GM04503 (cell line): ENCODE measurements around the gene NUPR1.
"Not testable (repeated sequence)": the region's sequence is repeated elsewhere in the genome, so short reads cannot be mapped to it uniquely, and the experiment has no call there.

Source experiments
- DNase-seq: peaks from one replicate; pipeline ENCODE4 v3.0.0-alpha.2; 2012; ENCODE audit warnings: low read depth

NUPR1 gene

DNA sequence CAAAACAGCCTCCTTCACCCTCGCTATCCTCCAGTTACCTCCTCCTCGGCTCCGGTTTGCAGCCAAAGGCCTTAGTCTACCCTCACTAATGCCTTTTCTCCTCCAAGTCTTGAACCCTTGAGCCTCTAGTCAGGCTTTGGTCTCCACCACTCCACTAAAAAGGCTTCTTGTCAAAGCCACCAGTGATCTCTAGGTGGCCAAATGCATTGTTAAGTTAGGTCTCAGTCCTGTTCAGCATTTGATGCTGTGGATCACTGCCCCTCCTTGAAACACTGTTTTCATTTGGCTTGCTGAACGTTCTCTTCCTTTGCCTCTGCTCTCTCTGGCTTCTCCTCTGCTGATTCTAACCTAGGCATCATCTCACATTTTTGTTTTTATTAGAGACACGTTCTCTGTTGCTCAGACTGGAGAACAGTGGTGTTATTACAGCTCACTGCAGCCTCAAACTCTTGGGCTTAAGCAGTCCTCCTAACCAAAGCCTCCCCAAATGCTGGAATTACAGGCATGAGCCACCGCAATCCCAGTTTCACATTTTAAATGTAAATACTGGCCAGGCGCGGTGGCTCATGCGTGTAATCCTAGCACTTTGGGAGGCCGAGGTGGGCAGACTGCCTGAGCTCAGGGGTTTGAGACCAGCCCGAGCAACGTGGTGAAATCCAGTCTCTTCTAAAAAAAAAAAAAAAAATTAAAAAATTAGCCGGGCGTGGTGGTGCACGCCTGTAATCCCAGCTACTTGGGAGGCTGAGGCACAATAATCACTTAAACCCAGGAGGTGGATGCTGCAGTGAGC, 16.1 kb upstream of the NUPR1 start:
- DNase-seq: no peak

GRCh38 chr16:28553776-28554633, 15.2 kb upstream of the NUPR1 start, which contains the start of gene SGF29:
TSS of gene SGF29 (plus strand) at chr16:28553920. CDS start at chr16:28581070, 27,150 bp downstream.
- DNase-seq: peak; percentile 63

GRCh38 chr16:28549301-28549899, 10.6 kb upstream of the NUPR1 start:
- no peak for DNase-seq

- DNase-seq: no peak
These were observed 9.6 kb upstream of the NUPR1 start for GRCh38 chr16:28548306-28548802.

GRCh38 chr16:28546626-28547025, 7.9 kb upstream of the NUPR1 start:
- no peak for DNase-seq

DNA sequence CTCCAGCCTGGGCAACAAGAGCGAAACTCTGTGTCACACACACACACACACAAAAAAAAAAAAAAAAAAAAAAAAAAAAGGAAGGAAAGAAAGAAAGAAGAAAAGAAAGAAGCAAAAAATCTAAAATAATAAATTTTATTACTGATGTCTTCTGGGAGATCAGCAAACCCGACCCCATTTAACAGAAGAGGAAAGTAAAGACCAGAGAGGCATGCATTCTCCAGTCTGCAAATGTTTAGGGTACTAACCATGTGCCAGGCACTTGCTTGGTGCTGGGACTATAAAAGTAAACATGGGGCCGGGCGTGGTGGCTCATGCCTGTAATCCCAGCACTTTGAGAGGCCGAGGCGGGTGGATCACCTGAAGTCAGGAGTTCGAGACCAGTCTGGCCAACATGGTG, 7.2 kb upstream of the NUPR1 start:
- not testable (repeated sequence) for DNase-seq

DNA sequence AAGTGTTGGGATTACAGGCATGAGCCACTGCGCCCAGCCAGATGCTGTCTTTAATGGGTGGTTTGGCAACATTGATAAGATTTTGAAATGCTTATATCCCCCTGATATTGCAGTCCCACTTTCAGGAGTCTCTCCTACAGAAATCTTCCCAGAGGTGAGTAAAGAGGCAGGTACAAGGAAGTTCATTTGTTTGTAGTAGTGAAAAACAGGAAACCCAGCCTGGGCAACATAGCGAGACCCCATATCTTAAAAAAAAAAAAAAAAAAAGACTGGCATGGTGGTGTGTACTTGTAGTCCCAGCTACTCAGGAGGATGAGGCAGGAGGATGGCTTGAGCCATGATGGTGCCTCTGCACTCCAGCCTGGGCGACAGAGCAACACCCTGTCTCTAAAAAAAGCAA, 6.2 kb upstream of the NUPR1 start:
- DNase-seq: no peak

GRCh38 chr16:28543072-28543471, 4.3 kb upstream of the NUPR1 start:
- DNase-seq: no peak

DNA sequence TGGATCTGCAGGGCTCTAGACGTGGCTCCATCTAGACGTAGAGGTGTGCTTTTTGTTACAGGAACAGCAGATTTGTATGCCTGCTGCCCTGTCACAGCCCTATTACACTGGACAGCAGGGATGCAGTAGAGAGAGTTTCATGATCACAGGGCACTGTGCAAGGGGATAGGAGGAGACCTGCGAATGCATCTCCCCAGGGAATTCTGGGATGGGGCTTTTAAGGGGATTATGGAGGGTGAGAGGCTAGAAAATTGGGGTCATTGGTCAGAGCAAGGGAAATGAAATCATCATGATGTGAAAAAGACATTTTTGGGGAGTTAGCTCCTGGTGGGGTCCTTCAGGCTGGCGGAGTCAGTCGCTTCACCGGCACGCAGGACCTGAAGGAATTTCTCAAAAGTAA, 3.9 kb upstream of the NUPR1 start:
- DNase-seq: no peak

GRCh38 chr16:28540346-28540745, 1.6 kb upstream of the NUPR1 start:
- no peak for DNase-seq

- no peak for DNase-seq
These were observed 626 bp downstream of the NUPR1 start for GRCh38 chr16:28537964-28538732.

DNA sequence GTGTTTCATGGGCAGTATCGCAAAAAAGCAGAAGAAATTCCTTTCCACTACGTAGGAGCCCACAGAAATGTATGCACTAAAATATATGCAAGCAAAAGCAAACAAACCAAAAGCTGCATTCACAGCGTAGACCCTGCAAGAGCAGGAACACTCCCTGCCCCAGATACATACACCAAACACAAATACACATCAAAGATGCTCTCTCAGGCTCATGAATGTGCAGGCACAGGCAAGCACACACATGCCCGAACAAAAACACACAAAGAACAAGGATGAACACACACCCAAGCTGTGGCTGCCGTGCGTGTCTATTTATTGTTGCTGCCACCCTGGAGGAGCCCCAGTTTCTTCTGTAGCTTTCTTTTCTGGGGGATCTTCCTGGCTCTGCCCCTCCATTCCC, 1.7 kb downstream of the NUPR1 start:
- no peak for DNase-seq

GRCh38 chr16:28534542-28535373, 4.0 kb downstream of the NUPR1 start:
- peak; percentile 69 for DNase-seq

GRCh38 chr16:28532940-28533647, 5.7 kb downstream of the NUPR1 start:
- DNase-seq: no peak

DNA sequence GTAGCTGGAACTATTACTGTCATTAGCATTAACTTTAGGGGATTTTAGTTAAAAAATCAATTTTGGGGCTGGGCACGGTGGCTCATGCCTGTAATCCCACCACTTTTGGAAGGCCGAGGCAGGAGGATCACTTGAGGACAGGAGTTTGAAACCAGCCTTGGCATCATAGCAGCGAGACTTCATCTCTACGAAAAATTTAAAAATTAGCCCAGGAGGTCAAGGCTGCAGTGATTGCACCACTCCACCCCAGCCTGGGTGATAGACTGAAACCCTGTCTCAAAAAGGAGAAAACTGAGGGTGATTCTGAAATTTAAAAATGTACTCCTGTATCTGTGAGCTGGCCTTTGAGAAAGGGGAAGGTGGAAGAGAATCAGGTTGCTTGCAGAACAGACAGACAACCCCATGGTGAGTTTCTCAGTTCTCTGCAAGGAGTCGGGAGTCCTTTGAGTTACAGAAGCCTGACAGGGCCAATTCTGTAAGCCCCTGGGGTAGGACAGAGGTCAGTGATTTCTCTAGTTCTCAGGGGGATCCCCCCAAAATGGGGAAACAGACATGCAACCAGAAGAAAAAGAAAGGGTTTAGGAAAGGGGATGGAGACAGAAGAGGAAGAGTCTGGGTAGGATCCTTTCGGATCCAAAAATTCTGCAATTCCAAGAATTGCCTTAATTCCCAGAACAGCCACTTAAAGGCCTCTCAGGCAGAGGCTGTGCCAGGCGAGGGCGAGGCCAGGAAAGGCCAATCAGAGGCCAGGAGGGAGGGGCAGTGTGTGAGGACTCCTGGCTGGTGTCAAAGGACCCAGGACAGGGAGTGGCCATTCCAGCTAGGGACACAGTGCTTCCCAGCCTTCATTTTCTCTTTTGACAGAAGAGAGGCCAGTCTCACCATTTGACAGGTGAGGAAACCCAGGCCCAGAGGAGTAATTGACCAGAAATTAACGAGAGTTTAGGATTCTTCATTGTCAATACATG, 6.7 kb downstream of the NUPR1 start:
- no peak for DNase-seq

DNA sequence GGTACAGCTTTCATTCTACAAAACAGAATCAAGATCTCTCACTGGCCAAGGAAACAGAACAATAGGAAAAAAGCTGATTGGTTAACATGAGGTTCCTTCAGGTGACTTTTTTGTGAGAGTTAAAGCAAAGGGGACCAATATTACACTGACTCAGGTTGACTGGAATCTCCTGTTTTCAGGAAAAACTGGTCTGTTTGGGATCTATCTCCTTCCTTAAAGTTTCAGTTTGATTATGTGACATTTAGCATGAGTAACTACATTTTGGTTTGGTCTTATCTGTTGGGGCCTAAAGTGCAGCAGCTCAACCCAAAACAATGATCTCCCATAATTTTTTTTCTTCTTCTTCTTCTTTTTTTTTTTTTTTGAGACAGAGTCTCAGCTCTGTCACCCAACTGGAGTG, 9.7 kb downstream of the NUPR1 start:
- DNase-seq: no peak

DNA sequence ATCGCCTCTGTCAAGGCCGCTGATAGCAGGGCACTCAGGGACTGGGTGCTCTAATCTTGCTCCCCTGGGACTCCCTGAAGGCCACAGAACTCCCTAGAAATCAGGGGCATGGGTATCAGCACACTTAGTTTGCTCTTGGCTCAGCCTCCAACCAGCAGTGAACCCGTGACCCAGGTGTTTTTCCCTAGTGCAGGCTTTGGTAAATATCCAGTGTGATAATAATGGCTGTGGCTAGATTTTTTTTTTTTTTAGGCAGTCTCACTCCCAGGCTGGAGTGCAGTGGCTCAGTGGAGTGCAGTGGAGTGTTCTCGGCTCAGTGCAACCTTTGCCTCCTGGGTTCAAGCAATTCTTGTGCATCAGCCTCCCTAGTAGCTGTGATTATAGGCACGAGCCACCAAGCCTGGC, 10.3 kb downstream of the NUPR1 start:
- no peak for DNase-seq

DNA sequence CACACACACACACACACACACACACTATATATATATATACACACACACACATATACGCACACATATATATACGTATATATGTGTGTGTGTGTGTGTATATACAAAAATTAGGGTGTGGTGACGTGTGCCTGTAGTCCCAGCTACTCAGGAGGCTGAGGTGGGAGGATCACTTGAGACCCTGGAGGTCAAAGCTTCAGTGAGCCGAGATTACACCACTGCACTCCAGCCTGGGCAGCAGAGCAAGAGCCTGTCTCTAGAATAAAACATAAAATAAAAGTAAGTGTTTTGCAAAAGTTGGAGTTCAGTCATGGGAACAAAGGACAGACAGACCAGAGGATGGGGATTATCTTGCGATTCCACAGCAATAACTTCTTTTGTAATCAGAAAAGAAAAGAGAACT, 10.8 kb downstream of the NUPR1 start:
- DNase-seq: no peak
